ENCODE data around the gene PDZD2. TPM values are rescaled to one million over a fixed set of nuclear protein-coding genes. Genes with fewer than 3 reads are reported as not detected.
"Not testable (repeated sequence)": the region's sequence is repeated elsewhere in the genome, so short reads cannot be mapped to it uniquely, and the experiment has no call there.

The PDZD2 gene
- total RNA-seq, 2 donors from 2014 or later = 10.3 to 59.5 TPM

DNA sequence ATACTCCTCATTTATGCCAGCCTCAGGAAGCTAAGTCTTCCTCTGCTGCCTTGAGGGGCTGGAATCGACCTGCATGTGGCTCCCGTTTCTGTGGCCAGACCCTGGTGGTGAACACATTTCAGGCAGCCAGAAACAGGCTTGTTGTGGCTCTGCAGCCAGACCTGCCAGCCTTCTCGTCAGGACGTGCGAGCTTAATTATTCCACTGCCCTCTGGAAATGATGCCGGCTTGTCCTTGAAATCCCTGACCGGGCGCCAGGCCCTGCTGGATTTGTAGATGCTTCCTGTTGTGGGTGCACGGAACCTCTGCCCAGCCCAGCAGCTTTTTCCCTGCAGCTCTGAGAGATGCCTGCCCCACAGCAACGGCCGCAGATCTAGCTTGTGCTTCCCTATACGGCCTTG lies 41.6 kb downstream of the PDZD2 start:
- DNase-seq (ENCODE audit: low spot score) = no peak
- Histone ChIP-seq H3K27ac (no peak overlapping the region), H3K9me3 (no peaks in the 10 kb centered on the region), H3K4me3 (no peak overlapping the region), H3K27me3 (replicated peaks; ENCODE audit: insufficient read depth) (no peaks in the 10 kb centered on the region), H3K4me1 (replicated peaks) (no peaks in the 10 kb centered on the region), H3K36me3 (no peaks in the 10 kb centered on the region)
- 87% methylated on average over 12 of the region's 12 CpGs for WGBS
- intact Hi-C loops (cut with DNase I) = no loop called here
- TF ChIP-seq POLR2A (IDR thresholded peaks at IDR 0.05) (no peak), POLR2AphosphoS5 (IDR thresholded peaks at IDR 0.05) (no peak)
- TF ChIP-seq, protein P1, sequence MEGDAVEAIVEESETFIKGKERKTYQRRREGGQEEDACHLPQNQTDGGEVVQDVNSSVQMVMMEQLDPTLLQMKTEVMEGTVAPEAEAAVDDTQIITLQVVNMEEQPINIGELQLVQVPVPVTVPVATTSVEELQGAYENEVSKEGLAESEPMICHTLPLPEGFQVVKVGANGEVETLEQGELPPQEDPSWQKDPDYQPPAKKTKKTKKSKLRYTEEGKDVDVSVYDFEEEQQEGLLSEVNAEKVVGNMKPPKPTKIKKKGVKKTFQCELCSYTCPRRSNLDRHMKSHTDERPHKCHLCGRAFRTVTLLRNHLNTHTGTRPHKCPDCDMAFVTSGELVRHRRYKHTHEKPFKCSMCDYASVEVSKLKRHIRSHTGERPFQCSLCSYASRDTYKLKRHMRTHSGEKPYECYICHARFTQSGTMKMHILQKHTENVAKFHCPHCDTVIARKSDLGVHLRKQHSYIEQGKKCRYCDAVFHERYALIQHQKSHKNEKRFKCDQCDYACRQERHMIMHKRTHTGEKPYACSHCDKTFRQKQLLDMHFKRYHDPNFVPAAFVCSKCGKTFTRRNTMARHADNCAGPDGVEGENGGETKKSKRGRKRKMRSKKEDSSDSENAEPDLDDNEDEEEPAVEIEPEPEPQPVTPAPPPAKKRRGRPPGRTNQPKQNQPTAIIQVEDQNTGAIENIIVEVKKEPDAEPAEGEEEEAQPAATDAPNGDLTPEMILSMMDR (IDR thresholded peaks at IDR 0.05) = no peak

DNA sequence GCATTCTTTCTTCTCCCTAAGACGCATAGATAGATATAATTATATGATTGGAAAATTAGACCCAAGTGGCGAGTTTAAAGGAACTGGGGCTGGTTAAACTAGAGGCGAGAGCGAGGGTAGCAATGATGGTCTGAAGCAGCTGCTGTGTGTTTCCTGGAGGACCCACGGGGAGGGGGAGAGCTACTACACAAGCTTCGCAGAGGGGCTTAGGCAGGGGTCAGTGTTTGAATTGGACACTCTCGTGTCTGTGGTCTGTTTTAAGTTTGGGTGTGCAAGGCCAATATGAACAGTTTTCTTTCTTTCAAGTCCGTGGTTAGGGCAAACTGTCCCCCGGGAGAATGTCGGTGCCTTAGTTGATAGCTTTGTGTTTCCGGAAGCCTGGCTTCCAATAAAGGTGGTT lies 43.1 kb downstream of the PDZD2 start:
- WGBS = 79% methylated on average over 11 of the region's 11 CpGs
- H3K4me1 ChIP-seq (replicated peaks) = no peaks in the 10 kb centered on the region
- intact Hi-C loops (cut with DNase I) = no loop called here
- H3K9me3 ChIP-seq = no peaks in the 10 kb centered on the region
- no peak overlapping the region for H3K27ac ChIP-seq
- TF ChIP-seq POLR2AphosphoS5 (IDR thresholded peaks at IDR 0.05) (no peak), POLR2A (IDR thresholded peaks at IDR 0.05) (no peak)
- TF ChIP-seq, protein P1 (IDR thresholded peaks at IDR 0.05) = no peak
- no peak overlapping the region for H3K4me3 ChIP-seq
- H3K27me3 ChIP-seq (replicated peaks; ENCODE audit: insufficient read depth) = no peaks in the 10 kb centered on the region
- H3K36me3 ChIP-seq = no peaks in the 10 kb centered on the region
- DNase-seq (ENCODE audit: low spot score) = no peak

DNA sequence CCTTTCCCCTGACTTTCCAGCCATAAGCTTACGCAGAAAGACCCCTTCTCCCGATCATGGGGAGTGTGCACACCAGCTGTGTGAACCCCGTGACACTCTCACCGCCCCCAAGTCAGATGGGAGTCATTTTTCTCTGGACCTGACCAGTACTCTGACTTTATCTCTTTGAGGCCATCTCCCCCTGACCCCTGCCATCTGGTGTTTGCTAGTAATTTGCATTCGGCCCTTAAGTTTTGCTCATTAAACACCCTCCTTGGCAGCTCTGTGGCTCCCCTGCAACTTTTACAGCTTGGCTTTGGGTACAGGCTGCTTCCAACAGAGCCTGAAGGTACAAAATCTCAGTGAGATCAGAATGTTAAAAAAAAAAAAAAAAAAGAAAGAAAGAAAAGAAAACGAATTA lies 43.9 kb downstream of the PDZD2 start:
- no peaks in the 10 kb centered on the region for H3K9me3 ChIP-seq
- no peak for DNase-seq (ENCODE audit: low spot score)
- no peak overlapping the region for H3K27ac ChIP-seq
- WGBS = 52% methylated on average over 6 of the region's 6 CpGs
- TF ChIP-seq POLR2AphosphoS5 (IDR thresholded peaks at IDR 0.05) = no peak
- TF ChIP-seq, protein P1 (IDR thresholded peaks at IDR 0.05) = no peak
- TF ChIP-seq POLR2A (IDR thresholded peaks at IDR 0.05) = no peak
- no peaks in the 10 kb centered on the region for H3K27me3 ChIP-seq (replicated peaks; ENCODE audit: insufficient read depth)
- H3K36me3 ChIP-seq = no peaks in the 10 kb centered on the region
- H3K4me3 ChIP-seq = no peak overlapping the region
- intact Hi-C loops (cut with DNase I) = no loop called here
- H3K4me1 ChIP-seq (replicated peaks) = no peaks in the 10 kb centered on the region

DNA sequence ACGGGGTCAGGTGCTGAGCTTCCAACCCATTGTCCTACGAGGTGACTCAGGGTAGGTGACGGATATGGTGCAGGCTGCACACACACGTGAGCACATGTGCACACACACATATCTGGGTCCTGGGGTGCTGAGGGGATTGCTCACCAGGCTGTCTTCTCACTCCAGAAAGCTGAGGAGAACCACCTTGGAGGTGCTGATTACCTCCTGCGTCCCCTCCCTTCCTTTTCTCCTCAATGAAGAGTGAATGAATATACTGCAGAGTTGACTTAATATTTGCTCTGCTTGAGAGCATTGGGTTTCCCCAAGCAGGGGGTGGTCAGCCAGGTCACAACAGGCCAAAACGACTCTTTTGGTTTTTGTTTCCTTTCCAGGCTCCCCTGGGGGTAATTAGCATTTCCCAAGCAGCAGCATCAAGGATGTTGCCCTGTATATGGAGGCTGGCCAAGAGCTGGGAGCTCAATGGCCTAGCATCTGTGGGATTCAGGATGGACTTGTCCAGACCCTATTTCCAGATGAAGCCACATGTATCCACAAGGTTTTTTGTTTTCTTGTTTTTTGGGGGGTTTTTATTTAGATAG lies 49.7 kb downstream of the PDZD2 start:
- no peaks in the 10 kb centered on the region for H3K4me1 ChIP-seq (replicated peaks)

DNA sequence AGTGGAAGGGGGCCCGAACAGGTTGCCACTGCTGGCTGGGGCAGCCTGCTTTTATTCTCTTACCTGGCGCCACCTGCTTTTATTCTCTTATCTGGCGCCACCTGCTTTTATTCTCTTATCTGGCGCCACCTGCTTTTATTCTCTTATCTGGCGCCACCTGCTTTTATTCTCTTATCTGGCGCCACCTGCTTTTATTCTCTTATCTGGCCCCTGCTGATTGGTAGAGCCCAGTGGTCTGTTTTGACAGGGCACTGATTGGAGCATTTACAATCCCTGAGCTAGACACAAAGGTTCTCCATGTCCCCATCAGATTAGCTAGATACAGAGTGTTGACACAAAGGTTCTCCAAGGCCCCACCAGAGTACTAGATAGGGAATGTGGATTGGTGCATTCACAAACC lies 52.5 kb downstream of the PDZD2 start:
- H3K9me3 ChIP-seq; H3K27ac ChIP-seq; DNase-seq (ENCODE audit: low spot score); intact Hi-C loops (cut with DNase I); H3K4me3 ChIP-seq; H3K36me3 ChIP-seq; H3K27me3 ChIP-seq (replicated peaks; ENCODE audit: insufficient read depth); H3K4me1 ChIP-seq (replicated peaks): not testable (repeated sequence)
- WGBS = 94% methylated on average over 6 of the region's 6 CpGs

More for the DNA sequence above, 49.7 kb downstream of the PDZD2 start:
- no peak for DNase-seq (ENCODE audit: low spot score)
- no peaks in the 10 kb centered on the region for H3K36me3 ChIP-seq
- H3K27ac ChIP-seq = no peak overlapping the region
- WGBS = 68% methylated on average over 6 of the region's 6 CpGs
- intact Hi-C loops (cut with DNase I) = no loop called here
- TF ChIP-seq, protein P1 (IDR thresholded peaks at IDR 0.05) = no peak
- TF ChIP-seq POLR2A (IDR thresholded peaks at IDR 0.05) = no peak
- no peak for TF ChIP-seq POLR2AphosphoS5 (IDR thresholded peaks at IDR 0.05)
- H3K9me3 ChIP-seq = no peaks in the 10 kb centered on the region
- H3K27me3 ChIP-seq (replicated peaks; ENCODE audit: insufficient read depth) = no peaks in the 10 kb centered on the region
- no peak overlapping the region for H3K4me3 ChIP-seq

Measured in prostate gland (tissue), 2 donors.